Activated naive CD4-positive, alpha-beta T cell treated with anti-CD3 and anti-CD28 coated beads, Interleukin-2, amount 50 U/mL, for 16 hours (primary cell): ENCODE data around the gene SLC5A6.

Experiments
- DNase-seq: peaks from one replicate; pipeline ENCODE4 v3.0.0-alpha.2; 2020

SLC5A6 gene

DNA sequence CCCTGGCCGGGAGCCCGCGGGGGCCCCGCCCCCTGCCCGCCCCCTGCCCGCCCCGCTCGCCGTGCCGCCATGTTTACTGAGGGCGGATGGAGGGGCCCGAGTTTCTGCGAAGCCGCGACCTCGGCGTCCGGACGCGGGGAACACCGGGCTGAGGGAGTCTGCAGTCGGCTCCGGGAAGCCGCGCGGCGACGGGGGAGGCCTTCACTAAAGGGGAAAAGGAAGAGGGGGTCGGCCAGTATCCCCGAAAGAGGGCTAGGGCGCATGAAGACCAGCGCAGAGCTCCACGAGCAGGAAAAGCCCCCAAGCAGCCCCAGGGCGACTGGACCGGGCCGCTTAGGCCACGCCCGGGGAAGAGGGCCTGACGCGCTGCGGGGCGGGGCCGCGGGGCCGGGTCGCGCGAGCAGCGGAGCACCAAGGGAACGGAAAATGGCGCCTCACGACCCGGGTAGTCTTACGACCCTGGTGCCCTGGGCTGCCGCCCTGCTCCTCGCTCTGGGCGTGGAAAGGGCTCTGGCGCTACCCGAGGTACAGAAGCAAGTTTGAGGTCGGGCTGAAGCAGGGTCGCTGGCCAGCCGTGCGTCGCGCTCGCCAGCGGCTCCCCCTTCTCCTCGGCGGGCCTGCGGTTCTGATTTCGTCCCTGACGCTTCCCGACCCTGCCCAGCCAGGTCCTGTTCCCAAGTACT, at the start of gene SLC5A6, which contains the start of gene ATRAID:
SLC5A6 (minus strand) TSS at position 326 of the 683 bp plus-strand sequence. CDS start 4,618 bp downstream, outside the sequence.
ATRAID (plus strand) TSS at position 99 of the 683 bp plus-strand sequence; CDS start at position 427, 328 bp downstream.
- peak; percentile 91 for DNase-seq

DNA sequence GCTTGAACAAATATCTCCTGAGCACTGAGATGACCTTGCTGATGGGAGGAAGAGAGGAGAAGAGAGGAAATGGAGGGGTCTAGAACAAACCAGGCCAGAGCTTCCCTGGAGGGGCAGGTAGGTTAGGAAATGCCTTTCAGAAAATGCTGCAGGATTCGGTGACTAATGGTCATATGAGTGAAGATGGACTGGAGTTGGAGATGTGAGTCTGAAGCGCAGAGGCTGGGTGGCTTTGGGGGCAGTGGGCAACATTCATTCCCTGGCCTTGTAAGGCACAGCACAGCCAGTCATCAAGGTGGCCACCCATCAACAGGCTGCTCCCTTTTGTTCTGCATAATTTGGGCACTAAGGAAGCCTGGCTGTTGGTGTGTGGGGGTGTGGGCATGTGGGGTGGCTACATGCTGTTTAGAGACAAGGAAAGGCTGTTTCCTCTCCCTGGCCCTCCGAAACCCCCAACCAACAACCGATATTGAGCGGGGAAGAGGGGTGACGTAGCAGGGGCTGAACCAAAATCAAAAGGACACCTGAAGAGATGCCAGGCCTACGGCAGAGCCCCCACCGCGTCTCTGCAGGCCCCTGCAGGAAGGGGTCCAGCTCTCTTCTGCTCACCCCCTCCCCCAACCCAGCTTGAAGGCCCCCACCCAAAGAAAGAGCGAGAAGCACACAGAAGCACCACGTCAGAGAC, 49.3 kb upstream of the SLC5A6 start:
- DNase-seq: no peak

DNA sequence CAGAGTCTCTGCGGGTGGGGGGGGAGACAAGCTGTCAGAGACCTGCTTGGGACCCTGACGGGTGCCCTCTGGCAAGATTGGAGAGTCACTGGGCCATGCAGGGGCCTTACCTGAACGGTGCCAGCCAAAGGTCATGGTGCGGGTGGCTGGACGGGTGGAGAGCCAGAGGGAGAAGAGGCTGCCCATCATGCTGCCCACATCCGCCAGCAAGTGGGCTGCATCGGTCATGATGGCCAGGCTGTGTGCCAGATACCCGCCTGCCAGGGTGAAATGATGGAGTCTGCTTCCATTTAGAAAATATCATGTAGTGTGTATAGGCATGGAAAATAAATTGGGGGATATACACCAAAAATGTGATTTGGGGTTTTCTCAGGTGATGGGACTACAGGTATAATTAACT, 46.0 kb upstream of the SLC5A6 start:
- no peak for DNase-seq

DNA sequence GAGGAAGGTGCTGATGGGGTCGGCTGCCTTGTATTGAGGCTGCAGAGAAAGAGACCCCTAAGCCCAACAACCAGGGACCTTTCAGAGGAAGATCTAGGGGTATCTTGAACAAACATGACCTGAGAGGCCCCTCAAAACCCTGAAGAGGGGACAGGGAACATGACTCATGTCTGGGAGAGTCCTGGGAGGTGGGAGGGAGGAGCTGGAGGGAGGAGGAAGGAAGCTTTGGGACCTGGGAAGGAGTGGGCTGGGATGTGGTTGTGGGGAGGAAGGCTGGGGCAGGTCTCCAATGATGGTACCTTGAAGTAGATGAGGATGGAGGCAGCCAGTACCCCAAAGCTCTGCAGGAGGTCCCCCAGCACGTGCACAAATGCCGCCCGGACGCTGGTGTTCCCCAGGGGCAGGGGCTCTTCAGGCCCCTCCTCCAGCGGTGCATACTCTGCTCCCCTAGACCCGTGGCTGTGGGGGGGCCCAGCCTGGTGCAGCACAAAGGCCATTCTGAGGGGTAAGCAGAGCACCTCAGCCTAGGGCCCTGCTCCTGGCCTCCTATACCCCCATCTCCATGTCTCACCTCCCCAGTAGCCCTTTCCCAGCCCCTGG, 44.9 kb upstream of the SLC5A6 start:
- DNase-seq: no peak

DNA sequence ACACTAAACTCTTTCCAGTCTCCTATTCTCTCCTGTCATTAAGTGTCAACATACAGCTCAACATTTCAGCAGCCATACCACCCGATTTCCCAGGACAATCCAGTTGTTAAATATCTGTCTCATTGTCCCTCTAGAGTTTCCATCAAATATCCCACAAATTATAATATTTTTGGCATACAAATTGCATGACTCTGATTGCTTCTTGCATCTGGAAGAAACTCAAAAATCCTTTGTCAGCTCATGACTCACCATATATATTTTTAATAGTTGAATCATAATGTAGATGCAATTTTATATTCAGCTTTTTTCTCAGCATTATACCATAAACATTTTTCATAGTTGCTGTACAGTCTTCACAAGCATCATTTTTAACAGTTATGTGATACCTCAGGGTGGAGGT, 43.6 kb upstream of the SLC5A6 start:
- no peak for DNase-seq

DNA sequence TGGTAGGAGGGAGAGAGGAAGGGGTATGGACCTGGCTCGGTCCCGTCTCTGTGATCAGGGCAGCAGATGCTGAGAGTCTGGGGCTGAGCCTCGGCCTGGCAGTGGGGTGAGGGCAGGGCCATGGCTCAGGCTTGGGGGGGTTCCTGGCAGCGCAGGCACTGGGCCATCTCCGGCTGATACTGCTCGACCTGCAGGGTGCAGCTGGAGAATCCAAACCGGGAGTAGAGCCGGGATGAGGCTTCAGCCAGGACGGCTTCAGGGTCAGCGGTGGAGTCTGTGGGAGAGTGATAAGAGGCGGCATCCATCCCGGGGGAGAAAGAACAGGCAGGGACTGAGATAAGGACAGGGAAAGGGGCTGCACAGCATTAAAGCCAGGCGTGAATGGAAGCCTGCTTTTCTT, 43.1 kb upstream of the SLC5A6 start:
- no peak for DNase-seq

DNA sequence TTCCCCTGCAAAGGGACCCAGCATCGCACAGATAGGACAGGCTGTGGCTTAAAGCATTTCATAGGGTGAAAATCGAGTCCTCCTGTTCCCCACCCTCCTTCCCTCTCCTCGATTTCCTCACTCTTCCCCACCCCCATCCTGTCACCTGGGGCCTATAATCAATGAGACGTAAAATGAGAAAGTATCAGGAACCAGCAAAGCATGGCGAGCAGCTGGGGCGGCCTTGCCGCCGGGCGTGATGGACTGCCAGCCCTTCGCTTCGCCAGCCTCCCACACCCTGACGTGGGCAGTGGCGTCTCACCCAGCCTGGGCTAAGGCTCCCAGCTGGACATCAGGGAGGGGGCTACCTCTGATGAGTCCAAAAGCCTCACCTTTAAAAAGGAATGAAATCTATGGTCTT, 39.7 kb upstream of the SLC5A6 start:
- DNase-seq: no peak

DNA sequence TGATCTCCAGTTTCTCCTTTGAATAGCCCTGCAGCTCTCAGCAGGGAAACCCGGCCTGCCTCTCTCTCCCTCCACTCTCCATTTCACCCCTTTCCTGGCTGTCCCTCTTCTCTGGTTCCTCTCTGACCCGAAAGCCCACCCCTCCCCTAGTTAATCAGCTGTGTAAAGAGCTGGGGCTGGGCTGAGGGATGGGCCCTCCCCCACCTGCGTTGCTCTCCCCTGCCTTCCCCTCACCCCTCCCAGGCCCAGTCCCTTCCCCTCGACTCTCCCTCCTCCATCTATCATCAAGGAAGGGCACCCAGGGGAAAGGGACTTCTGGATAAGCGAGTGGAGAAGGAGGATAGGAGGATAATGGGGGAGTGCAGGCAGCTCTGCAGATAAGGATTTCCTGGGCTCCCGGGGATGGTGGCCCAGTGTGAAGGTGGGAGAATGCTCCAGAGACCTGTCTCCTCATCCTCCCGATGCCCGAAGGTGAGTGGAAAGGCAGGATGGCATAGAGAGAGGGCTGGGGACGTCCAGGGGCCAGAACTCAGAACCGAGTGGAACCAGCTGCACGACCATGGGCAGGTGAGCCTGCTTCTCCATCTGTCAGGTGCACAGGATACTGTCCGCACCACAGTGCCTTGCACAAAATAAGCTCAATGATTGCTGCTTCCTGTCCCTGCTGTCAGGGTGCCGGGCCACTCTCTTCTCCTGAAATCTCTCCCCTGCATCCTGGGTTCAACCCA, 38.7 kb upstream of the SLC5A6 start:
- DNase-seq: no peak

DNA sequence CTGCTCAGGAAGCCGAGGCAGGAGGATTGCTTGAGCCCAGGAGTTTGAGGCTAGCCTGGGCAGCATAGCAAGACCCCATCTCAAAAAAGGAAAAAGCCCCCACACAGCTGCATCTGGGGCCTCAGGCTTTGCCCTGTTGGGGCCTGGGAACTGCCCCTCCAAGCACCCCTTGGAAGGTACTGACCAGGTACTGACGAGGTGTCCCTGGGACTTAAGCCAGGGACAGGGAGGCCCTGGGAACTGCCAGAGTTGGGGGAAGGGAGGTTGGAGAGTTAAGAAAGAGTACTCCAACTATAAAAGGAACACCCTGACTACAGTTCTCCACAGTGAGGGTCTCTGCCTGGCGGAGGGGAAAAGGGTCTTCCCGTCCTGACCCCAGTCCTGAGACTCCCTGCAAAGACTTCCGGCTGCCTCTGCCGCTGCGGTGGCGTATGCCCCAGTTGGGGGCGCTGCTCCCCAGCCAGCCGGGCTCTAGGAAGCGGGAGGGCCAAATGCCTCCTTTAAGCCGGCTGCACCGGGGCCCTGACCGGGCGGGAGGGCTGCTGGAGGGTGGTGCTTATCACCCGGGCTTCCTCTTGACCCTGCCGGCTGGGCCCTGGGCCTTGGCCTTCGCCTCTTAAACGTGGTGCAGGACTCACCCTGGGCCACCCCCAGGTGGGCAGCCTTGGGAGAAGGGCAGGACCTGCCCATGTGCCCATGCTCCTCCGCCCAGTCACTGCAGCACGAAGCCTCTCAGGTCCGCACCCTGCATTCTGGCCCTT, 38.0 kb upstream of the SLC5A6 start:
- DNase-seq: peak; percentile 54

DNA sequence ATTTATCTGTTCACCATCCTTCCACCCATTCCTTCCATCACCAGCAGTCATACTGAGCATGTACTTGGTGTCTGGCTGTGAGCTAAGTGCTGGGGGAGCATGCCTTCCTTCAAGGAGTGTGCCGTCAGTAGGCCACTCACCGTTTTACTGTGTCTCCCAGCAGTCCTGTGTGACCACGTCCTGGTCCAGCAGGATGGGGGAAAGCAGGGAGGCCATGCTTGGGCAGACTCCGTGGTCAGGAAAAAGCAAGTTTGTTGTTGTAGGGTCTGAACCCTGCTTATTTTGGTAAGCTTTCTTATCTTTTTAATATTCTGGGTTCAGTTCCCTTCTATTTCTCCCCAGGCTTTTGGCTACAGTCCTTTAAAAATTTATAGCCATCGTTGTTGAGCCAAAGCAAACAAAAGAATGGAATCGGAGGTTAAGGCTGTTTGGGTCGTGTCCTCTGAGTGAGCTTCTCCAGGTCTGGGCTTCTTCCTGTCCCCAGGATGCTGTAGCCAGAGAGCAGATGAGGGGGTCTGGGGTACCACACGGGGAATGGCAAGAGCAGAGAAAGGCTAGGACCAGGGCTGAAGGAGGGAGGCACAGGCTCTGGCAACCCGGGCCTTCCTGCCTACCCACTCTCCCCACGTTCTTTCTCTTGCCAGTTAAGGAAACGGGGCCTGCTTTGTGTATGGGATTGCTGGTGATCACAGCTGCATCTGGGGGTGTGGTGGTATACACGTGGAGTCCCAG, 37.3 kb upstream of the SLC5A6 start:
- DNase-seq: no peak

DNA sequence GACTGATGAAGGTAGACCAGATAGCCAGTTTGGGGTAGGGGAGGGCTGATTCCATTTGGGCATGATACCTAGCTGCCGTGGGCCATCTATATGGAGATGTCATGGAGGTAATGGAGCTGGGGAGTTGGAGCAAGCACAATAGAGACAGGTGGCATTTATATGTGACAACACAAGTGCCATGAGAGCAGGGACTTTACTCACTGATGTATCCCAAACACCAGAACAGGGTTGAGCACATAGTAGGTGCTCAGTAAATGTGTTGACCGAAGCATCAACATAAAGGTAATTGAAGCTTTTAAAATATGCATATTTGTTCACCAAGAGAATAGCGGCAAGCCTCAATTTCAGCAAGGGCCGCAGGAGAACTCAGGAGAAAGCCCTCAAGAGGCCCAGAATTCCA, 35.8 kb upstream of the SLC5A6 start:
- DNase-seq: no peak

DNA sequence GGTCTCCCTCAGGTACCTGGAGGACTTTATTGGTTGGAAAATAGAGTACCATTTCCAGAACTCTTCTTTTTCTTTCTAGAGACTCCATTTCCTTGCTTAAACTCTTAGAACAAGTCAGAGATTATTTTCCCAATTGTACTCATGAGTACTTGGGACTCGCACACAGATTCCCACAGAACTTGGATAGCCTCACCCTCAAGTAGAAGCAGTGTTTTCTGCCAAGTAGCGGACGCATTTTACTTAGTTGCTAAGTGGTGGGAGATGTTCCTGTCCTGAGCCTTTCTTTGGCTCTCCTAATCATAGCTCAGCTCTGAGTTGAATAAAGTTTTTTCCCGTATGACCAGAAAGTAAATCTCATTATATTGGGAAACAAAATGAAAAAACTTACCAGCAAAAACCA, 33.6 kb upstream of the SLC5A6 start:
- no peak for DNase-seq

DNA sequence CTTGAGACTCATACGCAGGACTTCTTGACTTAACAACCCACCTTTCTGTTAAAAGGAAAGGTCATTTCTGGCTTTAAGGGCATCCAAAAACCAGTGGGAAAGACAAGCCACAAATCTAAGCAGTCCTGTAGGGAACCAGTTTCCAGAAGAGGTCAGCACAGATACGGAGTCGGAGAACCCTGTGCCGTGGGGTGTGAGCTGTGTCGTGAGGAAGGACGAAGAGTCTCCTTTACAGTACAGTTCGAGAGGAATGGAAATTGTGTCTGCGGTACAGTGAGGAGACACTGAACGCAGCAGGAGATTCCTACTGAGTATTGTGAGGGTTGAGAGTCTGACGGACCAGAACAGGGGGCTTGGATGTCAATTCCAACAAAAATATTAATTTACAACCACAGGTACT, 33.0 kb upstream of the SLC5A6 start:
- no peak for DNase-seq

DNA sequence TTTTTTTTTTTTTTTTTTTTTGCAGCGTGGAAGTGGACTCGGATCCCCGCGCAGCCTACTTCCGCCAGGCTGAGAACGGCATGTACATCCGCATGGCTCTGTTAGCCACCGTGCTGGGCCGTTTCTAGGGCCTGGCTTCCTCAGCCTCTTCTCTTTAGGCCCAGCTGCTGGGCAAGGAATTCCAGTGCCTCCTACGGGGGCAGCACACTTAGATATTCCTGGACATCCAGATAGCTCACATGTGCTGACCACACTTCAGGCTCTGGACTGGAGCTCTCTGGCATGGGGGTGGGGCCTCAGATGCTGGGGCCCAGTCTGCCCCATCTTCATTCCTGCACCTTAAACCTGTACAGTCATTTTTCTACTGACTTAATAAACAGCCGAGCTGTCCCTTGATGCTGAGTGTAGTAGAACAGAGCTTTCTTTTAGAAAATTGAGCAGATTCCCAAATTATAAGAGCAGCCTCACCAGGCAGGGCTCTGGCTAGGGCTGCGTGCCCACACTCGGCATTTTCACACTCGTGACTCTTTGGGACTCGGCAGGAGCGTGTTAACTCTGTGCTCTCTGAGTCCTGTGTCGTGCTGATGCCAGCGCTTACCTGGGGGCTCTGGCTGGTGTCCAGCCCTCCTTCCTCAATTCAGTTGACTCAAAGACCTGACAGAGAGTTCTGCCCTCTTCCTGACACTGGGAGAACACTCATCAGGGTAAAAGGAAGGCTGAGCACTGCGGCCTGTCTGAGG, 31.5 kb upstream of the SLC5A6 start:
- no peak for DNase-seq

DNA sequence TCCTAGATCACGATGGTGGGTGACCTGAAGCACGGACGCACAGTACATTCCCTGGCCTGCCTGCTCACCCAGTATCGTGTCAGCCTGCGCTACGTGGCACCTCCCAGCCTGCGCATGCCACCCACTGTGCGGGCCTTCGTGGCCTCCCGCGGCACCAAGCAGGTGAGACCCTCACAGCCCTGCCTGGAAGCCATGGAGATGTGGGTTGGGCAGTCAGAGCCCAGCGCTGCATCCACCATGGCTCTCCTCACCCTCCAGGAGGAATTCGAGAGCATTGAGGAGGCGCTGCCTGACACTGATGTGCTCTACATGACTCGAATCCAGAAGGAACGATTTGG, 30.5 kb upstream of the SLC5A6 start:
- no peak for DNase-seq

DNA sequence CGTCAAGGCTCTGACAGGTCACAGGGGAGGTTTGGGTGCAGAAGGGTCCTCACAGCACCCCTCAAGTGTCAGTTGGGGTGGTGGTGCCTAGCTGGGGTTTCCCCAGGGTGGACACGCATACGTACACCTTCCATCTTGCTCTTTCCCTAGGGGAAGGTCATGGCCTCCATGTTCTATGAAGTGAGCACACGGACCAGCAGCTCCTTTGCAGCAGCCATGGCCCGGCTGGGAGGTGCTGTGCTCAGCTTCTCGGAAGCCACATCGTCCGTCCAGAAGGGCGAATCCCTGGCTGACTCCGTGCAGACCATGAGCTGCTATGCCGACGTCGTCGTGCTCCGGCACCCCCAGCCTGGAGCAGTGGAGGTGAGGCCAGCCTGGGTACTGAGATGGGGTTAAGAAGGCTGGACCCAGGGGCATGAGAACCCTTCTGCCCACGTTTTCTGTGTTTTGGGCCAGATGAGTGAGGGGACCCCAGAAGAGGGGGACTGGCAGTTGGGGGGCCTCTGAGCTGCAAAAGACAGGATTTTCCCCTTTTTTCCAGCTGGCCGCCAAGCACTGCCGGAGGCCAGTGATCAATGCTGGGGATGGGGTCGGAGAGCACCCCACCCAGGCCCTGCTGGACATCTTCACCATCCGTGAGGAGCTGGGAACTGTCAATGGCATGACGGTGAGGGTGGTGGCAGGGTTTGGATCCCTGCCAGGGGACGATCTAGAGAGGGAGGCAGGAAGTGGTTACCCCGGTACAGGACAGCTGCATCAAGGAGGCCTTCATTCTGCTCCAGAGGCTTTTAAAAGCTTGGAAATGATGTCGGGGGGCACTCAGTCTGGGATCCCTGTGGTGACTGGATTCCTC, 29.9 kb upstream of the SLC5A6 start:
- no peak for DNase-seq

DNA sequence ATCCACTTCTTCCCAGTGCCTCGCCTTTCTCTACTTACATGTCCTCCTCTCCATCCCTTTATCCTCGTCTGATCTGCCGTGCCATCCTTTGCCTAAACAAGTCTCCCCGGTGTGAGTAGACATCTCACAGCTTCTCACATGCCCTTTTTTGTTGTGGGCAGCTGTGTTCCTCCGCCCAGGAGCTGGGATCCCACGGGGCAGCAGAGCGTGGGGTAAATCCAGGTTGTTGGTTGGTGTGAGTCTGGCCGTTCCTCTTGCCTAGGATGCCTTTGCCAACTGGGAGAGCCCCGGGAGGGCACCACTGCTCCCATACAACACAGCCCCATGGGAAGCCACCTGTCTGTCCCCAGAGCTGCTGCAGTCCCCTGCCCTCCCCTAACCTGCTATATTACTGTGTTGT, 28.3 kb upstream of the SLC5A6 start:
- no peak for DNase-seq

DNA sequence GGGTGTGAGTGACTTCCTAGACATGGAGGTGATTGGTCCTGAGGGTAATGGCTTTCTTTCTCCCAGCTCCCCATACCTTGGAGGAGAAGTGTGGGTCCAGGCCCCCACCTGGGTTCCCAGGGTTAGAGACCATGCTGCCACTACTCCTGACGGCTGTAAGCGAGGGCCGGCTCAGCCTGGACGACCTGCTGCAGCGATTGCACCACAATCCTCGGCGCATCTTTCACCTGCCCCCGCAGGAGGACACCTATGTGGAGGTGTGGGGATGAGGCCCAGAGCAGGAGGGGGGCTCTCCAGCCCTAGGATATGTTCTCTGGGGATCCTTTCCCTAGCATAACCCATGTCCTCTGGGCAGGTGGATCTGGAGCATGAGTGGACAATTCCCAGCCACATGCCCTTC, 26.9 kb upstream of the SLC5A6 start:
- DNase-seq: no peak

DNA sequence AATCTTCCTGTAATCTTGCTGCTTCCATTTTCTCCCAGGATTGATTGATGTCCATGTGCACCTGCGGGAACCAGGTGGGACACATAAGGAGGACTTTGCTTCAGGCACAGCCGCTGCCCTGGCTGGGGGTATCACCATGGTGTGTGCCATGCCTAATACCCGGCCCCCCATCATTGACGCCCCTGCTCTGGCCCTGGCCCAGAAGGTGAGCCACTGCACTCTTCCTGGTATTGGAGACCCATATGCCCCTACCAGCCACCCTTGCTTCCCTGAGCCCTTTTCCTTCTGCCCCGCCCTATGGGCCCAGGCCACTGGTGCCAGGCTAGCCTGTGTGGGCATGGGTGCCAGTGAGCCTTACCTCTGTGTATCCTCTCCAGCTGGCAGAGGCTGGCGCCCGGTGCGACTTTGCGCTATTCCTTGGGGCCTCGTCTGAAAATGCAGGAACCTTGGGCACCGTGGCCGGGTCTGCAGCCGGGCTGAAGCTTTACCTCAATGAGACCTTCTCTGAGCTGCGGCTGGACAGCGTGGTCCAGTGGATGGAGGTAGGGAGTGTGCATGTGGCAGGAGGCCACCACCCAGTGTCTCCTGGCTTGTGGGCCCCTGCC, 25.4 kb upstream of the SLC5A6 start:
- DNase-seq: no peak

DNA sequence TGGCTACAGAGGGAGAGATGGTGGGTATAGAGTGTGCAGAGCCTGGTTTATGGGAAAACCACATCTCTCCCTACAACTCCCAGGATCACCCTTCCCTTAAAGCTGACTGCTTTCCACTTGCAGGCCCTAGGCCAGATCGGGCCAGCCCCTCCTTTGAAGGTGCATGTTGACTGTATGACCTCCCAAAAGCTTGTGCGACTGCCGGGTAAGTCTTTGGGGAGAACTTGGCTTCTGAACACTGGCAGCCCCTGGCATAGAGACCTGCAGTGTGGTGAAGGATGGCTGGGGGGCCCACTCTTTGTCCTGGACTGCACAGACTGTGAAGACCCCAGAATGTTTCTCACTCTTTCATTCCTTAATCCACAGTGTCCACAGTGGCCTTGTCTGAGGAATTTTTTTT, 24.6 kb upstream of the SLC5A6 start:
- no peak for DNase-seq
